T-helper 2 cell treated with Interferon-gamma antibody and Interleukin-4, amounts not matched to agents 100 ng/mL and 5 ng/mL, for 36 hours (primary cell): Measurements from ENCODE around the gene GALNT3. TPM values are rescaled to one million over a fixed set of nuclear protein-coding genes. Genes with fewer than 3 reads are reported as not detected.

Source experiments
- intact Hi-C: fragments of 100-400 bp; cut with micrococcal nuclease; formaldehyde crosslinking; loops from one replicate; pipeline ENCODE4 v1.15.1; 2023
- total RNA-seq: library from RNA; stranded (reverse); gene quantifications from 2 replicates; pipeline ENCODE4 v1.2.3, GENCODE V29; 2022

The GALNT3 gene
- total RNA-seq = 23.7 and 24.8 TPM in 2 replicates

DNA sequence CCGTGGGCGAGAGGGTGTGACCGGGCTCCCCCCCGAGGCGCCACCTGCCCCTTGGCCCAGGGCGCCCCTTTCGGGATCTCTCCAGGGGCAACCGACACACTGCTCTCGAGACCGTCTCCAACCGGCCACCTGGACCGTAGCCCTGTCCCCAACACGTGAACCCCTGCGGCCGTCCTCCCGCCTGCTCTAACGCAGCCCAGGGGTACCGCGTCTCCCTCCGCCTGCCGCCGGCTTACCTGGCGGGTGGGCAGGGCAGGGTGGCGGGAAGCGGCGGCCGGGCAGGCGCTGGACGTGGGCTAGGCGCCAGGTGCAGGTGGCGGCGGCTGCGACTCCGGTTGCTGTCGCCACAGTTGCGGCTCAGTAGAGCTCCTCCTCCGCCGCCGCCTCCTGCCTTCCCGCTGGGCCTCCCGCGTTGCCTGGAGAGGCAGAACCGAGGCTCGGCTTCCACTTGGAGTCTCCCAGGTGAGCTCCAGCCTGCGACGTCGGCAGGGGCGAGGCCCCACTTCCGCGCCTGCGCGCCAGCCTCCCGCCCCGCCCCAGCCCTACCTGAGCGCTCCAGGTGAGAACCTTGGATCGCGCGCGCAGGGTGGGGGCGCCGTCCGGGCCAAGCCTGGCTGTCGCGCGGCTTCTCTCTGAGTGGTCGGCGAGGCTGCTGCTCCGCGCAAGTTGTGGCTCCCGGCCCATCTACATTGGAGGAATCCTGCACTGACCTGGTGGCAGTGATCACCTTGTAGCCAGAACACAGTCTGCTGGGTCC, at the start of gene GALNT3:
TSS of gene GALNT3 (minus strand) at position 469 of the 757 bp plus-strand sequence. CDS start 23,547 bp downstream, outside the sequence.
- intact Hi-C loops = loop anchor here (1.0 to 5.0 kb wide), 5 partner anchors 17 to 502 kb away; partner anchors contain the start of gene TTC21B

DNA sequence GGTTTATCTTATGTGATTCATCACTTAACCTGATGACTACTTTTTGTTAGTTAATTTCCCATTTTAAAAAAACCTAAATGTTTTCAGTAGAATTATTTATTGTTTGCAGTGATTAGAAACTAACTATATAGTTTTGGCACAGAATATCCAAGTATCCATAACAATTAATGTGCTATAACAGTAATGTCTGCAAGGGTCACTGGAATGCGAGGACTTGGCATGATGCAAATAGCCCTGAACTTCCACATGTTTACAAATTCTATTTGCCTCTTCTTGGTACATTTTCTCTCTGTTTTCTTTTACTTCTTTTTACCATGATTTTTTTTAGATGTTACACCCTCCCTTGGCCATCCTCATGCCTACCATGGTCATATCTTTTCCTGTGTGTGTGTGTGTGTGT, 49.3 kb upstream of the GALNT3 start:
- intact Hi-C loops = no loop called here

GRCh38 chr2:165840333-165840958, 46.4 kb upstream of the GALNT3 start:
- intact Hi-C loops = no loop called here

DNA sequence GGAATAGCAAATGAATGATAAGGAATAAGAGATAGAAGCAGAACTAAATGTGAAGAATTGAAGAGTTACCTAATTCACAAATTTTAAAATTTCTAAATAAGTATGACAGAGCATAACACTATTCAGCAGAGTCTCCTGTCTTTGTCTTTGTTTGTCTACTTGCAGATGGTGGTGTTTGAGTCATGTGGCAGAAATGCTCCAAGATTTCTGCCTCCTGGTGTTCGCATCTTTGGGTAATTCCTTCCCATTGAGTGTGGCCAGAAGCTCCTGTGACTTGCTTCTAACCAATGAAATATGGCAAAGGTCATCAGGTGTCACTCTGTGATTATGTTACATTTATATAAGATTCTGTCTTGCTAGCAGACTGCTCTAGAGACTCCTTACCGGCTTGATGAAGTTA, 45.6 kb upstream of the GALNT3 start:
- intact Hi-C loops = no loop called here

DNA sequence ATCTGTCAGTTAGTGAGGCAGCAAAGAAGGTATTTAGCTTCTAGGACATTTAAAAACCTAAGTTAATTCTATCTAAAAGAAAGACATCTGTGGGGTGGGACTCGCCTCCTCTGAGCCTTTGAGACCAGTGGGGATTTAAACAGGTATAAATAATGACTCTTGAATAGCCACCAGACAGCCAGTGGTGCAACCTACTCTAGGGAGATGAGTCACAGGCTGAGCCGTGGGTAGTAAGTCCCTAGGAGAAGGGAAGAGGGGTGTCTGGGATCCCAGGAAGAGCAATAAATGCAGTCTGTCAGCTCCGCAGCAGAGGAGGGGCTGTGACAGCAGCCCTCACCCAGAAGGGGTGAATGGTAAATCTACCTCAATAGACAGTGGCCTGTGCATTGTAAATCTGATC, 43.1 kb upstream of the GALNT3 start:
- intact Hi-C loops = no loop called here

- intact Hi-C loops = no loop called here
Measured at GRCh38 chr2:165835363-165835762, 41.3 kb upstream of the GALNT3 start.

DNA sequence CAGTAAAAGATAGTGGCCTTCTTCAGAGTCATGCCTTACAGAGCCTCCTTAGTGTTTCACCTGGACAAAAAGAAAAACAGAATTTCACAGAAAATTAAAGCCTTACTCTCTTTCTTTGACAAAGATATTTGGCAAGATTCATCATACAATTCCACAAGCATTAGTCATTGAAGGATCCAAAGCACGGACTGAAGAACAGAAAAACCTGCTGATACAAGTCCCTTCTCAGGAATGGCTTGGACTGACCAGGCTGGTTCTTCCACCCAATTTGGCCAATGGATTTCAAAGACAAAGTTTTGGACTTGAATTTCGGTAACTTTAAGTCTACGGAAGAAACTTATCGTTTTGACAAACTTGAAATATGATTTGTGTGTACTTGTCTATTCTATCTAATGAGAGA, 39.1 kb upstream of the GALNT3 start:
- intact Hi-C loops = no loop called here

GRCh38 chr2:165827921-165828276, 33.9 kb upstream of the GALNT3 start:
- intact Hi-C loops = no loop called here

DNA sequence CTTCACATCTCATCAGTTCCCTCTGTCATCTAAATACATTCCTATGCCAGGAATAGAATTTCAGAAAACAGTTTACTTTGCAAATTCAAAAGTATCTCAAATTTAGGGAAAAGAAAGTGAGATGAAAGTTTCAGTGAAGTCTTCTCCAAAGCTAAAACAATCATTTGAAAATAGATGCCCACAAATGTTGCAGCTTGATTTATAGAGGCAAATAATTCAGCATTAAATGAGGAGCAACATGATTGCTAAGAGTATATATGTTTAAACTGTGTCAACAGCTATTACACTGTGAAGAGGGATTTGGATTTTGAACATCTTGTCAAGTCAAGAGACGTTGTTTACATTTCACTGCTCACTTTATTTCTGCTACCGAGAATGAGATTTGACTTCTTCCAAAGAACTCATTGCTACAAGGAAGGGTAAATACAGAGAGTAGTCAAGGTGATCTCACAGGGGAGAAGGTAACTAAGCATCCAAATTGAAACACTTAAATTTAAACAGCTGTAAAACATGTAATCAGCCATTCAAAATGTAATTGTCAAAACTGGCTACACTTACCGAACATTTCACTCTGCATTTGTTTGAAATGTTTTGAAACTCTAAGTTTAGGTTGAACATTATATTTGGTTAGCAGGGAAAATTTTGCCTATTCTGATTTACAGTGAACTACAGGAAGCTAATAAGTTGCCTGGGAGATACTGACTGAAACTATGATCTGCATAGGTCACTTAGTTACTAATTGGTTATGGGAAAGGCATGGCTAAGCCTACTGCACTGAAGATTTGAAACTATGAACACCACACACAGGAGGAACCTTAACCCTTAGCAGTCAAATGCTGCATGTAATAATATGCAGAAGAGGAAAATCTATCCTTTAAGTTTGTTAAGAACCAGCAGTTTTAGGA, 33.2 kb upstream of the GALNT3 start:
- intact Hi-C loops = no loop called here

- intact Hi-C loops = no loop called here
Measured at GRCh38 chr2:165825041-165825440, 31.0 kb upstream of the GALNT3 start.

DNA sequence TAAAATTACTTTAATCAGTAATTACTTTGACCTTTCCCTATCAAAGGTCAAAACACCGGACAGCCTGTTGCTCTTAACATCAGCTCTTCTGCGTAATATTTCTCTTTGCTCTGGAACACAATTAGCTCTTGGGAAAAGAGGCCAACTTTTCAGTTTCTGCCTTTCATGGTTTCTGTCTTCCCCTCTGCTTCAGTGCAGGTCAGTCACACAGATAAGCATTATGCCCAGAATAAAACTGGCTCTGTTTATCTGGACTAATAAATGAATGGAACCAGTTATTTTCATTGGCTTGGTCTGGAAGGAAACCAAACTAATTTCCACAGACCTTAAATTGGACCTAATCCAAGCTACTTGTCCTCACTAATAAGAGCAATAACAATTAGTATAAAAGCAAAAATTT, 26.2 kb upstream of the GALNT3 start:
- intact Hi-C loops = no loop called here

GRCh38 chr2:165818920-165819319, 24.9 kb upstream of the GALNT3 start:
- intact Hi-C loops = no loop called here

- intact Hi-C loops = no loop called here
Measured at GRCh38 chr2:165815299-165816141, 21.5 kb upstream of the GALNT3 start.

GRCh38 chr2:165814473-165814872, 20.4 kb upstream of the GALNT3 start:
- intact Hi-C loops = no loop called here

DNA sequence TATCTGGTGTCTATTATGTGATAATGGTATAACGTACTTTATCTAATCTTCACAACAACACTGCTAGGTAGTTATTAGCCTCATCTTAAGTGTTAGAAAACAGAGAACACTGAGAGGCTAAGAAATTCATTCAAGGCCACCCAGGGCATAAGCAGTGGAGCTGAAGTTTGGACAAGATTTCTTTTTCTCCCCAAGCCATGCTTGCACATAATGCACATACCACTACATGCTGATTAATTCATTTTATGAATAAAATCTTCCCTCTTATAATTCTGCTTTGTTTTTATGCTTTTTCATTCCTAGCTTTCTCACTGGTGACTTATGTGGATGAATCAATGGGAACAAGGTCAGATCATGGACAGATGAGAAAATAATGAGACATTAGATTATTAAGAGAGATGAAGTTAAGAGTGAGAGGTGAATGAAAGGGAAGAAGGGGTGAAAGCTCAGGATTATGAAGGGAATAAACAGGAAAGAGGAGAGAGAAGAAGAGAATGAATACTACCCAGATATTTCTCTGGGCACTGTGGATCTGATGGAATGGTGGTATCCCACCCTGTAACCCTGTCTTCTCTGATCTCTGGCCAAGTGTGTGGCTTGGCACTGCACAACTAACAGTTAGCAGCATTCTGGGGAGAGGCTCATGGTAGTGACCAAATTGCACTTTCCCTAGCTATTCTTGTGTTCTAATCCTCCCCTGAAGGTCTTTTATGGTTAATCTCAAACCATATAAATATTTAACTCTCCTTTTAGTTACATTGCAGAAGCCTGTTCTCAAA, 17.7 kb upstream of the GALNT3 start:
- intact Hi-C loops = no loop called here

DNA sequence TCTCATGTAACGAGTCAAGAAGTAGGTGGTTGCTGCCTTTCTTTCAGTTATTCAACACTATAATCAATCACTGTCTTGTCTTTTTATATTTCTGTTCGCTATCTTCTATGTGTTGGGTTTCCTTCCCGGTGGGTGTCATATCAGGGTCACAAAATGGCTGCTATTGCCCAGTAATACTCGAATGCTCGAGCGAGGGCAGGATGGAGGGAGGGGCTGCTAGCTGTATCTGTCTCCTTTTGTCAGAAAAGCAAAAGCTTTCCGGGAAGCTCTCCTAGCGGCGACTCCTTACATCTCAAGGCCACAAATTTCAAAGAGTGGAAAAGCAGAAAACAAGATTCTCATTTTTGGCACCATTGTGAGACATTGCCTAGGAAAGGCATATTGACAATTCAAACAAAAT, 16.4 kb upstream of the GALNT3 start:
- intact Hi-C loops = no loop called here

DNA sequence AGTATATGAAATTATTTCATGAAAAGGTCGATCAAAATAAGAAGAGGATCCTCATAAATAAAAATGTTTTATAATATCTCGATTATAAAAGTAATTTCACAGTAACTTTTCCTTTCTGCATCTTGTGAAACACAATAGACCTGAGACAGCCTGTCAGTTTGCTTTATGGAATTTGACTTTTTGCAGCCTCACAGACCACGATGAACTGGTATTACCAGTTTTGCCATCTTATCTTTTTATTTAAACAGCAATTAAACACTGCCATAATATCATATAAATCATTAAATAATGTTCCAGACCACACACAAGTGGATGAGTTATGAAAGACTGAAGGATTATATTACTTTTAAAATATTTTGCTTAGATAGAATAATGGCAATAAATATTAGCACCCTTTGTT, 10.7 kb upstream of the GALNT3 start:
- intact Hi-C loops = no loop called here

DNA sequence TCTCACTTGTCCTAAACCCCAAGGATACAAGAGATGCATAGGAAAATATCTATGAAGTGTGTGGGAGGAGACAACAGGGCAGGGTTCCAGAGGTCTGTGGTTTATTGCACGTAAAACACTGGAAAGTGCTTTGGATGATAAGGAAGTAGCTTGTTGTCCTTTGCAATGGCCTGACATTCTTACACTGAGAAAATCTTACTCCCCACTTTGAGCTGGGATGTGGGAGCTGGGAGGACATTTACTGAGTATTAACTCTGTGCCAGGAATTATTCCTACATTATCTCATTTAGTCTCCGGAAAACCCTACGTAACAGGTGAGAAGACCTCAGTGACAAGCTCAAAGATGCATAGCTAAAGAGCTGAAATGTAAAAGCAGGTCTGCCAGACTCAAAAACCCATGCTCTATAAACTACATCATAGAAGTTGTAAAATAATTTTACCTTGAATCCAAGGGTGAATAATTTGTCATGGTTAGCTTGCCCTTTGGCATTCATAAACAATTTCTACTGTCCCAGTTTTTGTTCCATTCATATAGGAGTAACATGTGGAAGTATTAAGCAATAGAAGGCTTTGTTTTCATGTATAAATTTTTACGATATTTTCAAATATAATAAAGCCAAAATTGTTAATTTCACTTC, 9.2 kb upstream of the GALNT3 start:
- intact Hi-C loops = no loop called here

DNA sequence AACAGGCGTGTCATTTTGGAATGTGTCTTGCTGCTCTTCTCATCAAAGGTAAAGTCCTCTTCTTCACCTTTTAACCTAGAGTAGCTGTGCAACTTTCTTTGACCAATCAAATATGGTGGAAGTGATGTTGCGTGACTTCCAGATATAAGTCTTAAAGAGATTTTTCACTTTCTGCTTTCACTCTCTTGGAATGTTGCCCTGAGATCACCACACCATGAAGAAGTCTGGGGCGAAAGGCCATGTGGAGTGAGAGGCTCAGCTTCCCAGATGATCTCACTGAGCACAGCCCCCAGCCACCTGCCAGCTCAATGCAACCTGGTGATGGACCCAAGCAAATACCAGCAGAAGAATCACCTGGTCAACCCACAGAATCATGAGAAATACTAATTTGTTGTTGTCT, 7.1 kb upstream of the GALNT3 start:
- intact Hi-C loops = no loop called here
